ENCODE measurements around the gene NEGR1.

NEGR1 gene

DNA sequence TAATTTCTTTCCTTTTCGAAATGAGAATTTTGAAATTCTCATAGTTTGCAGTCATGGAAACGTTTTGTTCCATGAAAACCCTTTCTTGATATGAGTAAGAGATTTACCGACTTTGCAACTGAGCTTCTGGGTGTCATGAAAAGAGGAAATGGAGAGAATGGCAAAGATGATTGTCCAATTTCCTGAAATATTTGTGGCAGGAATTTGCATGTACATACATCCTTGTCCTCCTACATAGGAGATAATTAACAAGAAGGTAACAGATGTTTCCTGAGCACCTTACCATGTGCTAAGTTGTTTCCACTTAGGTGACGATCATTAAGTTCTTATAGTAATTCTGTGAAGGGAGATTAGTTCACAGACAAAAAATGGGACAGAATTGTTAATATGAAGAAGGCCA is 170.7 kb downstream of the NEGR1 start:
- DNase-seq, result no peak

DNA sequence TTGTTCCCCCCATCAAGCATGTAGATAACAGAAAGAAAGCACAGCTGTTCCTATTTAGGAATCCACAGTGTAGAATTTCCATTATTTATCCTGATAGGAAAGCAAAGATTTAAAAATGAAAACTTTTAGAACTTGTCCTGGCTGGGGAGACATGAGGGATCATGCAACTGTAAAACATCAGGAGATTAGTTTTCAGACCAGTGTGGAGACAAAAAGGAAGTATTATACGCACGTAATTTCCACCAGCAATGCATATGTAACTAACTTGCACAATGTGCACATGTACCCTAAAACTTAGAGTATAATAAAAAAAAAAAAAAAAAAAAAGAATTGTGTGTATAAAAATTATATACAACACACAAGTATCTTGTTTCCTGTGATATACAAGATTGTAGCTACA is 172.4 kb downstream of the NEGR1 start:
- no peak for DNase-seq

GRCh38 chr1:72105201-72105600 is 177.1 kb downstream of the NEGR1 start:
- DNase-seq, result no peak

- no peak for DNase-seq
Measured at GRCh38 chr1:72101840-72102632, 180.3 kb downstream of the NEGR1 start.

GRCh38 chr1:72100771-72101170 is 181.6 kb downstream of the NEGR1 start:
- DNase-seq, result no peak

DNA sequence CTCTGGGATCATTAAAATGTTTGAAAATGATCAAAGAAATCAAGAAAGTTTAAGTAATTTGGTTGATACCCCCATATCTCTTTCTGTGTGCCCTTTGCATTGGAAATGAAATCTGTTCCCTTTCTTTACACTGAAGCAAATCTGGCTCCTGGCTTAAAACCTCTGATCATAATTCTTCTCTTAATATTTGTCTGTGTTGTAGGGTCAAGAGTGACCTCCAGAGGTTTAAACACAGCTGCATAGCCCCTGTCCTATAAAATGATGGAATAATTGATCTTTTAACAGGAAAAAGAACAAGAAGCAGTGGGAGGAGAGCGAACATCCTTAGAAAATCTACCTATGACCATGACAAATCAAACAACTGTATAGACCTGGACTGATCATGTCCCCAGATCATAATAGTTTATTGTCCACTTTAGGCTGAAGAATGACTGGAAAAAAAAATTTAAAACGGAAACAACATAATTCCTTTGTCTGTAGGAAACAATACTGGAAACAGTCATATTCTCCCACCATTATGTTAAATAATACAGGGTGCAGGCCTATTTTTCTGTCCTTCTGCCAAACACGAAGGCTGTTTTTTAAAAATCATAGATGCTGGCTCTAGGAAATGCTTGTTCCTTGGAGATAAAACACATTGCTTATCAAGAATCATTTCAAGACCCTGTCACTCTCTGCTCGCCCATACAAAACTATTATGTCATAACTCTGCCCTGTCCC is 184.3 kb downstream of the NEGR1 start:
- no peak for DNase-seq

- DNase-seq, result no peak
Measured at GRCh38 chr1:72094209-72094608, 188.1 kb downstream of the NEGR1 start.

- no peak for DNase-seq
Measured at GRCh38 chr1:72086394-72086793, 195.9 kb downstream of the NEGR1 start.

- no peak for DNase-seq
Measured at GRCh38 chr1:72075425-72075824, 206.9 kb downstream of the NEGR1 start.

GRCh38 chr1:72066431-72066830 is 215.9 kb downstream of the NEGR1 start:
- no peak for DNase-seq

DNA sequence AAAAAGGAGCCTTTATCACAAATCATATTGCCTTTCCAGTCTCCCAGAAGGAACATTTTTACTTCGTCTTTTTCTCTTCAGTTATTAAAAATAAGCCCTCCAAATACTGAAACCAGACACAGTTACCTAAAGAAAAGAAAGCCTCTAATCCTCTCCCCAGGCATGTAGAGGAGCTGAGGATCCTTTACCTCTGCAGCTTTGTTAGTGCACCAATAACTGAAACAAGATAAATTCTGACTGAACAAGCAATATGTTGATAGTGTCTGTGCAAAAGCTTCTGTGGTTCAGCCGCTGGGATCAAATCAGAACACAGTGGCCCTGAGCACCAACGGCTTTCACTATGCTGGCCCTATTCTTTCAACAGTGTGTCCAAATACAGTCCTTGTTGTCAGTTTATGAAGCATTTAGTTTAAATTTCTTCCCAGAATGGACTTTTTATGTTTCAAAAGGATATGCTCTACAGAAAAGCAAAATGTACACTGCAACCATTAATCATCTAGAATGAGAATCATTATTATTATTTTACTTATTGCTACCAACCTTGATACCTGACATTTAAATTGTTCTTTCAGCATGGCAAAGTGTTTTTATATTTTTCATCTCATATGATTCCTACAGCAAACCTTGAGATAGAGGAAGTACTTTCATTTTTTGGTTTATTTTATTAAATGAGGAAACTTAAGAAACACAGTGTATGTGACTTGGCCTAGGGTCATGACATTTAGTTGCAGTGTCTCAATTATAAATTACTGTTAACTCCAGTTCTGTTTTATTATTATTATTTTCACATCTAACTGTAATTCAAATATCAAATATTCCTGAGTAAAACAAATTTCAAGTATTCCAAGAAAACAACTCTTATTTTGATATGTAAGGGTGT is 217.9 kb downstream of the NEGR1 start:
- no peak for DNase-seq

- DNase-seq, result no peak
Measured at GRCh38 chr1:72063364-72064044, 218.8 kb downstream of the NEGR1 start.

DNA sequence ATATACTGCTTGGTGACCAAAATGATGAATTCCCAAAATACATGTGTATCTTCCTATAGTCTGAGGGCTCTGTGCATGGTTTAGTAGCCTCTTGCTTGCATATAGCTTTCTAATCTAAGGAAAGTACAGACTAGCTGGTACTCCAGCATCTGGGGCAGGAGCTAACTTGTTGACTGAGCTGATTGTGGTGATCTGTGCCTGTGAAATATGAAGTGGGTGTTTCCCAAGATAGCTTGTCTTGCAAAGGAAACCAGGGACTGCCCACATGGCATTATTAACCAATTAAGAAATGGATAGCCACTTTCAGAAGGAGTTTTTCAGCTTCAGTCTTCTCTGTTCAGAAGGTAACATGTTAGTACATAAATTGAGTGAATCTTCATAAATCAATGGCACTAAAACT is 219.8 kb downstream of the NEGR1 start:
- no peak for DNase-seq

GRCh38 chr1:72060466-72061245 is 221.7 kb downstream of the NEGR1 start:
- DNase-seq, result no peak

- DNase-seq, result no peak
Measured at GRCh38 chr1:72056516-72056915, 225.8 kb downstream of the NEGR1 start.

GRCh38 chr1:72051538-72051937 is 230.8 kb downstream of the NEGR1 start:
- DNase-seq, result no peak

DNA sequence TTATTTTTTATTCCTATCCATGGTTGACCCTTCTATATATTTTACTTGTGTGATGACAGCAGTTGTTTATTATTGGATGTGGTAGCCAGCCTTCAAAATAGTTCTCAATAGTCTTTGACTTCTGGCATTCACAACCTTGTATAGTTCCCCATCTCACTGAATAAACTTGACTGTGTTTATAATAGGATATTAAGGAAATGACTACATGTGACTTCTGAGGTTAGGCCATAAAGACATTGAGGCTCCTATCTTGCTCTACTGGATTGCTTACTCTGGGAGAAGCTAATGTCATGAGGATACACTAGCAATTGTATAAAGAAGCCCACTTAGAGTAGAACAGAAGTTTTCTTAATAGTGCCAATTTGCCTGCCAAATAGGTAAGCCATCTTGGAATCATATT is 231.8 kb downstream of the NEGR1 start:
- DNase-seq, result no peak

DNA sequence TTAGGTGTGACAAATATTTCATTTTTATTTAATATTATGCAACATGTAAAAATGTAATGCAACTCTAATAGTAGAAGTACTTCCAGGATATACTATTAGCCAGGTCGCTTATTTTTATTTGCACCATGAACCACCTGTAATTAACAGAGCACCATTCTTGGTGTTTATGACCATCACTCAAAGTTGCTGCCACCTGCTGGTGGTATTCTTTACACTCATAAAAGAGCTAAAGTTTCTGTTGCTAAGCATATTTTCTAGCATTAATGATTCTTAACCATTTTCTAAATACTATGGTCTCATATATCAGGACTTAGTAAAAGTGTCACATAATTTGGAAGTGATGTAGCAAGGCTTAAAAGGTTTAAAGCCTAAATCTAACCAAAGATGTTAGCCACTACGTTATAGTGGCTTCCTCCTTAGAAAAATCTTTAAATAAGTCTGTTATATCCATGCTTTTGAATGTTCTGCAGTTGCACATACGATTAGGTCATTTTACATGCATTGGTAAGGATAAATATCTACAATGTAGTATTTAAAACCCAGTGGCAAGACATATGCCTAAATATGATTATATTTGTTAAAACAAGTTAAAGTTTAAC is 244.5 kb downstream of the NEGR1 start:
- no peak for DNase-seq

- no peak for DNase-seq
Measured at GRCh38 chr1:72034827-72035226, 247.5 kb downstream of the NEGR1 start.

DNA sequence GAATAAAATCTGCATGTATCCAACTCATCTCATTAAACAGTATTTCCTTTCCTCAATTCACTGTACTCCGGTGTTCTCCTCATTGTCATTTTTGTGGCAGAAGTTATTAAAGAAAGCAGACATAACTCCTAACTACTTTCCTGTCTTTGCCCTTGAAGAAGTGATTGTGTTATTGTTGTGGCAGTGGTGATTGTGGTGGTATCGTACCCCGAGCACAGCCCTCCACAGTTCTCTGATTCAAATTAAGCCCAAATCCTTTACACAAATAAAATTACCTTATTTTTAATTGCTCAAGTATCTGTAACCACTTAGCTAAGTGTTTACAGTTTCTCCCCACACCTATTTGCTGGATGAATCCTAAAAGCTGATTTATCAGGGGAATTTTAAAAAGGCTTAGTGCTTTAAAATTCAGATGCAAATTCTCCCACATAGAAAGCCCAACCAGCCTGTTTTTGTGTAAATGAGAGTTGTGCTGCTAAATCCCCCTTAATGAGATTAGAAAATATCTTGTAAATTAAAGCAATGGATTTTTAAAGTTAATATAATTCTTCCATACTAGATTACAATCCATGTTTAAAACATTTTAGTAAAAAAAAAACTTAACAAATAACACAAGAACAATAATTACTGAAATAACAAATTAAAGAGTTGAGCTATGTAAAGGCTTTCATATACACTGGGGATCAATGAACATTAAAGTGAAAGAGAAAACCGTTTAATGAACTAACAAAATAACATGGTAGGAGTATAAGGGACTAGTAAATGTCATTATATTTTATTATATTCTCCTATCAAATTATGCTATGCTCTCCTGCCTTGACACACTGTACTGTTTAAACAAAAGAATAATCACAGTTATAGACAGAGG is 259.0 kb downstream of the NEGR1 start:
- DNase-seq, result no peak

GRCh38 chr1:72018562-72018961 is 263.8 kb downstream of the NEGR1 start:
- no peak for DNase-seq

Data from activated naive CD4-positive, alpha-beta T cell treated with Interleukin-2 at 50 U/mL for 16 hours (primary cell).